ENCODE measurements around the gene IFITM2.

Gene IFITM2

GRCh38 chr11:293271-293851, 14.3 kb upstream of the IFITM2 start:
- DNase-seq (ENCODE audit: low spot score): no peak

GRCh38 chr11:293852-294661, 13.6 kb upstream of the IFITM2 start:
- DNase-seq (ENCODE audit: low spot score): no peak

- DNase-seq (ENCODE audit: low spot score): no peak
These were observed 12.8 kb upstream of the IFITM2 start for GRCh38 chr11:294780-295179.

GRCh38 chr11:295351-296170, 12.1 kb upstream of the IFITM2 start:
- no peak for DNase-seq (ENCODE audit: low spot score)

- DNase-seq (ENCODE audit: low spot score): no peak
These were observed 11.2 kb upstream of the IFITM2 start for GRCh38 chr11:296171-297050.

- DNase-seq (ENCODE audit: low spot score): no peak
These were observed 10.5 kb upstream of the IFITM2 start for GRCh38 chr11:297051-297585.

- DNase-seq (ENCODE audit: low spot score): no peak
These were observed 9.8 kb upstream of the IFITM2 start for GRCh38 chr11:297586-298405.

GRCh38 chr11:298406-299065, 9.1 kb upstream of the IFITM2 start:
- DNase-seq (ENCODE audit: low spot score): no peak

GRCh38 chr11:299081-299891, 8.3 kb upstream of the IFITM2 start, which contains the start of gene IFITM5:
Gene IFITM5 (minus strand): TSS chr11:299526. CDS start chr11:299490, 36 bp downstream.
- no peak for DNase-seq (ENCODE audit: low spot score)

- DNase-seq (ENCODE audit: low spot score): no peak
These were observed 7.5 kb upstream of the IFITM2 start for GRCh38 chr11:299951-300735.

GRCh38 chr11:303363-303762, 4.3 kb upstream of the IFITM2 start:
- DNase-seq (ENCODE audit: low spot score): no peak

GRCh38 chr11:304061-304506, 3.5 kb upstream of the IFITM2 start:
- no peak for DNase-seq (ENCODE audit: low spot score)

GRCh38 chr11:304915-305843, 2.4 kb upstream of the IFITM2 start:
- peak; percentile 45 for DNase-seq (ENCODE audit: low spot score)

GRCh38 chr11:305844-306211, 1.8 kb upstream of the IFITM2 start:
- DNase-seq (ENCODE audit: low spot score): no peak

- no peak for DNase-seq (ENCODE audit: low spot score)
These were observed 808 bp upstream of the IFITM2 start for GRCh38 chr11:306645-307371.
